ENCODE results near the gene VPS4B. TPM values are rescaled to one million over a fixed set of nuclear protein-coding genes. Genes with fewer than 3 reads are reported as not detected.
"Not testable (repeated sequence)": the region's sequence is repeated elsewhere in the genome, so short reads cannot be mapped to it uniquely, and the experiment has no call there.

Gene VPS4B
- total and polyA plus RNA-seq, 5 donors from 2014 or later, result 54.2 to 93.3 (median 67.2) TPM

DNA sequence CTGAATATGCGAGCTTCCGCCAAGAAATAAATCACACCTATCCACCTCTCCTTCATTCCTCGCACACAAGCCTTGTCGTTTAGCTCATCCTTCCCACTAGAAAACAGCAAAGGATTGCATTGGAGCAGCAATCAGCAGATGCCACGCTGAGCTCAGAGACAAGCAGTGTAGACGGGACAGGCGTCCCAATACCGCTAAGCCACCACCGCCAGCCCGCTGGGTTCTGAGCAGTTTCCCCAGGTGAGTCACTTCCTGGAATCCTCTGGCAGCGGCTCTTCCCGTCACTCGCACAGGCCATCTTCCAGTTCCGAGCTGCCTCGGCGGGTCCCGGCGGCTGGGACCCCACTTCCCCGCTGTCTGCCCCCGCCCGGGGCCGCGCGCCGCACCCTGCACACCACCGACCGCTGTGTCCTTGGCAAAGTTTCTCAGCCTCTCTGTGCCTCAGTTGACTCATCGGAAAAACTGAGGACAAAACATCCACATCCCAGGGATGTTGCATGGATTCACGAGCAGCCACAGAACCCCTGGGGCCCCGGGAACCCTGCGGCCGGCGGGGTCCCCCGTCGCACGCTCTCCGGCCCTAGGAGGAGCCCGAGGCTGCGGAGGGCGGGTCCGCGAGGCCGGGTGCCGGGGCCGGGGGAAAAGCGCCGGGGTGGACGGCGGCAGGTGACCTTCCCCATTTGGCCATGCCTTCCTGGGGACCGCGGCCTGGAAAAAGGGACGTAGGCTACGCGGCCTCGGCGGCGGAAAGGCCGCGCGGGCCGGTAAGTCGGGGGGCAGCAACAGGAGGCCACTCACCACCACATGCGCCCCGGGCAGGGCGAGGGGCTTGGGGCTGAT, 55.8 kb downstream of the VPS4B start:
- H3K9me3 Mint-ChIP-seq, result no peaks in the 10 kb centered on the region
- H3K36me3 Mint-ChIP-seq, result peaks cover 18% of the 10 kb centered on the region
- H3K27ac ChIP-seq (ENCODE audit: insufficient read depth, low read length, poor library complexity, severe bottlenecking), result peak overlapping the region; percentile 69
- H3K9me3 ChIP-seq (ENCODE audit: control insufficient read depth in 2 of 2, low read length in 2 of 2), result no peaks in the 10 kb centered on the region
- H3K4me1 ChIP-seq (ENCODE audit: control insufficient read depth, insufficient read depth, low read length, poor library complexity, severe bottlenecking), result peaks cover 37% of the 10 kb centered on the region
- peaks cover 12% of the 10 kb centered on the region for H3K36me3 ChIP-seq (ENCODE audit: control insufficient read depth, insufficient read depth, low read length)
- H3K27me3 ChIP-seq (ENCODE audit: control insufficient read depth, insufficient read depth, low read length), result no peaks in the 10 kb centered on the region
- H3K4me1 Mint-ChIP-seq, result peaks cover 15 to 51% (median 35%) of the 10 kb centered on the region in 4 donors
- peak; percentile 42 to 71 (median 64) for DNase-seq
- H3K27me3 Mint-ChIP-seq, result no peaks in the 10 kb centered on the region
- peak overlapping the region; percentile 87 to 92 (median 91) for H3K27ac Mint-ChIP-seq
- H3K4me3 ChIP-seq (ENCODE audit: low read depth, low read length), result peak overlapping the region; percentile 96
- ATAC-seq (ENCODE audit: low read depth in 2 of 2), result peak; percentile 55 to 60
- peak overlapping the region; percentile 31 to 97 (median 94) for H3K4me3 Mint-ChIP-seq

GRCh38 chr18:63365876-63366212, 56.4 kb downstream of the VPS4B start:
- Histone ChIP-seq H3K27ac (ENCODE audit: insufficient read depth, low read length, poor library complexity, severe bottlenecking) (peak overlapping the region; percentile 69), H3K4me1 (ENCODE audit: control insufficient read depth, insufficient read depth, low read length, poor library complexity, severe bottlenecking) (peaks cover 37% of the 10 kb centered on the region), H3K4me3 (ENCODE audit: low read depth, low read length) (peak overlapping the region; percentile 96), H3K27me3 (ENCODE audit: control insufficient read depth, insufficient read depth, low read length) (no peaks in the 10 kb centered on the region), H3K9me3 (ENCODE audit: control insufficient read depth in 2 of 2, low read length in 2 of 2) (no peaks in the 10 kb centered on the region), H3K36me3 (ENCODE audit: control insufficient read depth, insufficient read depth, low read length) (peaks cover 15% of the 10 kb centered on the region)
- Mint-ChIP-seq H3K27me3 (no peaks in the 10 kb centered on the region), H3K27ac (peak overlapping the region; percentile 87 to 92 (median 91)), H3K9me3 (no peaks in the 10 kb centered on the region), H3K4me1 (peaks cover 15 to 51% (median 33%) of the 10 kb centered on the region in 4 donors), H3K4me3 (peak overlapping the region; percentile 31 to 97 (median 94)), H3K36me3 (peaks cover 15% of the 10 kb centered on the region)
- ATAC-seq (ENCODE audit: low read depth in 2 of 2) (no peak), DNase-seq (peak in 2 of 3 donors; percentile 8 to 48)

DNA sequence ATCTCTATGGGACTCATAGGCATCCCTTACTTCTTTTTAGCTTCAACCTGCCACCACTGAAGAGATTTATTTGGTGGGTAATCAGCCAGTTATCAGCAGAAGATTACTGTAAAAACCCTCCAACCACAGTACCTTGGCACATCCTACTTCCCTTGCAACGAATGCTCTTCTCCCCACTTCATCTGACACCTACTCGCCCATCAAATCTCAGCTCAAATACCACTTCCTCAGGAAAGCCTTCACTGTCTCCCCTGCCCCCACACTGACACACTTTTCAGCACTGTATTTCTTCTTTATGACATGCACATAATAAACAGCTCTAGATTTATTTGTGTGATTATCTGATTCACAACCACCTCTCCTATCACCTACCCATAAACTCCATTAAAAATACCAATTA, 58.3 kb downstream of the VPS4B start:
- Histone ChIP-seq H3K36me3 (ENCODE audit: control insufficient read depth, insufficient read depth, low read length) (peaks cover 25% of the 10 kb centered on the region), H3K4me1 (ENCODE audit: control insufficient read depth, insufficient read depth, low read length, poor library complexity, severe bottlenecking) (peaks cover 37% of the 10 kb centered on the region), H3K4me3 (ENCODE audit: low read depth, low read length) (peak overlapping the region; percentile 8), H3K27ac (ENCODE audit: insufficient read depth, low read length, poor library complexity, severe bottlenecking) (peak overlapping the region; percentile 55), H3K9me3 (ENCODE audit: control insufficient read depth in 2 of 2, low read length in 2 of 2) (no peaks in the 10 kb centered on the region), H3K27me3 (ENCODE audit: control insufficient read depth, insufficient read depth, low read length) (no peaks in the 10 kb centered on the region)
- DNase-seq, result peak; percentile 2 to 83 (median 62)
- Mint-ChIP-seq H3K27me3 (no peaks in the 10 kb centered on the region), H3K4me1 (peaks cover 15 to 47% (median 31%) of the 10 kb centered on the region in 4 donors), H3K9me3 (no peaks in the 10 kb centered on the region), H3K36me3 (peaks cover 17% of the 10 kb centered on the region), H3K27ac (peak overlapping the region; percentile 4 to 52 (median 15)), H3K4me3 (peak overlapping the region; percentile 0 to 97 (median 16))
- no peak for ATAC-seq (ENCODE audit: low read depth in 2 of 2)

DNA sequence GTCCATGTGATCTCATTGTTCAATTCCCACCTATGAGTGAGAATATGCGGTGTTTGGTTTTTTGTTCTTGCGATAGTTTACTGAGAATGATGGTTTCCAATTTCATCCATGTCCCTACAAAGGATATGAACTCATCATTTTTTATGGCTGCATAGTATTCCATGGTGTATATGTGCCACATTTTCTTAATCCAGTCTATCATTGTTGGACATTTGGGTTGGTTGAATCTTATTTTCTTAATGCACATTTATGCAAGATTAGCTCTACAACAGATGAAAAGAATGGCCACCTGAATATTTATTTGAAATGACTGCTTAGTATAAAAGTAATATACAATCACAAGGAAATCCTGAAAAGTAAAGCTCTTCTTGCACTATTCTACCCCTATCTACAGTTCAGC, 58.9 kb downstream of the VPS4B start:
- H3K36me3 Mint-ChIP-seq, result peaks cover 17% of the 10 kb centered on the region
- ATAC-seq (ENCODE audit: low read depth in 2 of 2); H3K27me3 Mint-ChIP-seq; DNase-seq; H3K9me3 Mint-ChIP-seq; H3K27me3 ChIP-seq (ENCODE audit: control insufficient read depth, insufficient read depth, low read length); H3K4me3 ChIP-seq (ENCODE audit: low read depth, low read length); H3K9me3 ChIP-seq (ENCODE audit: control insufficient read depth in 2 of 2, low read length in 2 of 2): not testable (repeated sequence)
- H3K27ac ChIP-seq (ENCODE audit: insufficient read depth, low read length, poor library complexity, severe bottlenecking), result peak overlapping the region; percentile 55
- H3K4me1 Mint-ChIP-seq, result peaks cover 15 to 42% (median 26%) of the 10 kb centered on the region in 4 donors
- H3K27ac Mint-ChIP-seq, result peak overlapping the region; percentile 4 to 52 (median 15)
- peaks cover 36% of the 10 kb centered on the region for H3K4me1 ChIP-seq (ENCODE audit: control insufficient read depth, insufficient read depth, low read length, poor library complexity, severe bottlenecking)
- H3K36me3 ChIP-seq (ENCODE audit: control insufficient read depth, insufficient read depth, low read length), result peaks cover 25% of the 10 kb centered on the region
- H3K4me3 Mint-ChIP-seq, result peak overlapping the region in 1 of 4 donors; percentile 31

GRCh38 chr18:63356272-63356896, 65.9 kb downstream of the VPS4B start:
- Mint-ChIP-seq H3K27ac (peak overlapping the region in 1 of 3 donors; percentile 20), H3K9me3 (no peaks in the 10 kb centered on the region)

DNA sequence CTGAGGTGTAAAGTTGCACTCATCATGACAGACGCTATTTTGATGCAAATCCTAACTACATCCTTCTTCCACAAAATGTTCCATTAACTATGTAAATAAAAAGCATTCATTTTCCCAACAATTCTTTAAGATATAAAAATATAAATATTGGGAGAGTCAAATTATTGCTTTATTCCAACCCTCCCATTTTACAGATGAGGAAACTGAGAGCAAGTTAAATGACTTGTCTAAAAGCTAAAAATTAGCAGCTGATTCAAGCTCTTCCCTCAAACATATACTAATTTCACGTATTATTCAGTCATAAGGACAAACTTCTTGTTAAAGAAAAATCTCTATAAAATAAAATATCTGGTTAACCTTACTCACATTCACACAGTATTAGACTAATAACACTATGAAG, 72.0 kb downstream of the VPS4B start:
- H3K4me3 Mint-ChIP-seq, result no peak overlapping the region
- H3K4me1 ChIP-seq (ENCODE audit: control insufficient read depth, insufficient read depth, low read length, poor library complexity, severe bottlenecking), result no peaks in the 10 kb centered on the region
- no peaks in the 10 kb centered on the region for H3K9me3 ChIP-seq (ENCODE audit: control insufficient read depth in 2 of 2, low read length in 2 of 2)
- H3K36me3 Mint-ChIP-seq, result peaks cover 44% of the 10 kb centered on the region
- H3K36me3 ChIP-seq (ENCODE audit: control insufficient read depth, insufficient read depth, low read length), result peaks cover 78% of the 10 kb centered on the region
- no peaks in the 10 kb centered on the region for H3K27me3 ChIP-seq (ENCODE audit: control insufficient read depth, insufficient read depth, low read length)
- no peak overlapping the region for H3K27ac Mint-ChIP-seq
- H3K27me3 Mint-ChIP-seq, result no peaks in the 10 kb centered on the region
- H3K4me3 ChIP-seq (ENCODE audit: low read depth, low read length), result no peak overlapping the region
- H3K4me1 Mint-ChIP-seq, result peaks cover 0 to 8% (median 0%) of the 10 kb centered on the region in 4 donors
- no peak for ATAC-seq (ENCODE audit: low read depth in 2 of 2)
- DNase-seq, result no peak
- no peaks in the 10 kb centered on the region for H3K9me3 Mint-ChIP-seq
- H3K27ac ChIP-seq (ENCODE audit: insufficient read depth, low read length, poor library complexity, severe bottlenecking), result no peak overlapping the region

More at GRCh38 chr18:63356272-63356896, 65.9 kb downstream of the VPS4B start:
- Histone ChIP-seq H3K27ac (ENCODE audit: insufficient read depth, low read length, poor library complexity, severe bottlenecking) (no peak overlapping the region), H3K4me1 (ENCODE audit: control insufficient read depth, insufficient read depth, low read length, poor library complexity, severe bottlenecking) (no peaks in the 10 kb centered on the region), H3K27me3 (ENCODE audit: control insufficient read depth, insufficient read depth, low read length) (no peaks in the 10 kb centered on the region), H3K9me3 (ENCODE audit: control insufficient read depth in 2 of 2, low read length in 2 of 2) (no peaks in the 10 kb centered on the region), H3K36me3 (ENCODE audit: control insufficient read depth, insufficient read depth, low read length) (peaks cover 55% of the 10 kb centered on the region), H3K4me3 (ENCODE audit: low read depth, low read length) (no peak overlapping the region)
- H3K27me3 Mint-ChIP-seq, result no peaks in the 10 kb centered on the region
- H3K4me1 Mint-ChIP-seq, result no peaks in the 10 kb centered on the region
- H3K4me3 Mint-ChIP-seq, result no peak overlapping the region
- ATAC-seq (ENCODE audit: low read depth in 2 of 2) (no peak), DNase-seq (no peak)
- peaks cover 24% of the 10 kb centered on the region for H3K36me3 Mint-ChIP-seq

DNA sequence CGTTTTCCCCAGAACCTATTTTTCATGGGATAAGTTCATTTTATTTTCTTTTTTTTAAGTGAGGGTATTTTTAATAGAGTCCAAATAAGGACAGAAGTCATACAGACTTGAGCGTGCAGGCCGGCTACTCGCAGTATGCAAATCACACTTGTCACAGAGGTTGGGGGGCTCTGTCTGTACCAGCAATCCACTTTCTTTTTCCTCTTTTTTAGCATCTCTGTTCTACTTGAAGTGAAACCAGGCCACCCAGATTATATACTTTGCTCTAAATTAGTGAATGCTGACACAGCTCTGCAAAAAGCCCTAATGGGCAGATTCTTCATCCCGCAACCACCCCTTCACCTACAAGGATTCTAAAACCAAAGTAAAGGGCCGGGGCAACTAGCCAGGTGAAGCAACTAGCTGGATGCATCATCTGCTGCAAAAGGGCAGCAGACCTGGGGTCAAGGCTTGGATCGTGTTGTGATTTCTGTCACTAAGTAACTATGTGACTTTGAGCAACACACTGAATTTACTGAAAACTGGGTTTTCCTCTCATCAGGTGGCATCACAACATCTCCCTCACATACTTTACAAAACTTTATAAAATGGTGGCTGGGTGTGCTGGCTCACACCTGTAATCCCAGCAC, 73.7 kb downstream of the VPS4B start:
- Histone ChIP-seq H3K4me3 (ENCODE audit: low read depth, low read length) (no peak overlapping the region), H3K27me3 (ENCODE audit: control insufficient read depth, insufficient read depth, low read length) (no peaks in the 10 kb centered on the region), H3K4me1 (ENCODE audit: control insufficient read depth, insufficient read depth, low read length, poor library complexity, severe bottlenecking) (no peaks in the 10 kb centered on the region), H3K27ac (ENCODE audit: insufficient read depth, low read length, poor library complexity, severe bottlenecking) (no peak overlapping the region), H3K36me3 (ENCODE audit: control insufficient read depth, insufficient read depth, low read length) (peaks cover 79% of the 10 kb centered on the region), H3K9me3 (ENCODE audit: control insufficient read depth in 2 of 2, low read length in 2 of 2) (no peaks in the 10 kb centered on the region)
- Mint-ChIP-seq H3K9me3 (no peaks in the 10 kb centered on the region), H3K27me3 (no peaks in the 10 kb centered on the region), H3K4me1 (peaks cover 0 to 13% (median 0%) of the 10 kb centered on the region in 4 donors), H3K4me3 (no peak overlapping the region), H3K36me3 (peaks cover 40% of the 10 kb centered on the region), H3K27ac (peak overlapping the region in 1 of 3 donors; percentile 3)
- DNase-seq (no peak), ATAC-seq (ENCODE audit: low read depth in 2 of 2) (no peak)

Measured in CD4-positive, CD25-positive, alpha-beta regulatory T cell (primary cell).